Liver (tissue), 3 donors: ENCODE data around the gene NEU4.

Source experiments
- JUND ChIP-seq, 2 donors: IDR thresholded peaks; 2 replicates each; pipeline ENCODE4 v1.6.1; 2016; ENCODE audit warnings: antibody characterized with exemption in 2 of 2
- TAF1 ChIP-seq: conservative IDR thresholded peaks from 2 replicates; pipeline ENCODE4 v1.6.1; 2016; ENCODE audit warnings: antibody characterized with exemption, mild to moderate bottlenecking
- TF ChIP-seq, protein P1 (sequence below): fragments of 150-350 bp; IDR thresholded peaks from 2 replicates; pipeline ENCODE4 v1.5.1; 2017; ENCODE audit warnings: improper control_type of control experiment, low read depth, low read length; ENCODE audit not compliant: missing input control
- TF ChIP-seq, protein P2 (sequence below): IDR thresholded peaks from 2 replicates; pipeline ENCODE4 v1.6.1; 2016; ENCODE audit warnings: antibody characterized with exemption
- TF ChIP-seq, protein P3 (sequence below): IDR thresholded peaks from 2 replicates; pipeline ENCODE4 v1.6.1; 2016; ENCODE audit warnings: antibody characterized with exemption, mild to moderate bottlenecking
- TF ChIP-seq, protein P4 (sequence below): IDR thresholded peaks from 2 replicates; pipeline ENCODE4 v1.6.1; 2016; ENCODE audit warnings: antibody characterized with exemption
- donor health status: healthy.
- donor health status: healthy.

DNA sequence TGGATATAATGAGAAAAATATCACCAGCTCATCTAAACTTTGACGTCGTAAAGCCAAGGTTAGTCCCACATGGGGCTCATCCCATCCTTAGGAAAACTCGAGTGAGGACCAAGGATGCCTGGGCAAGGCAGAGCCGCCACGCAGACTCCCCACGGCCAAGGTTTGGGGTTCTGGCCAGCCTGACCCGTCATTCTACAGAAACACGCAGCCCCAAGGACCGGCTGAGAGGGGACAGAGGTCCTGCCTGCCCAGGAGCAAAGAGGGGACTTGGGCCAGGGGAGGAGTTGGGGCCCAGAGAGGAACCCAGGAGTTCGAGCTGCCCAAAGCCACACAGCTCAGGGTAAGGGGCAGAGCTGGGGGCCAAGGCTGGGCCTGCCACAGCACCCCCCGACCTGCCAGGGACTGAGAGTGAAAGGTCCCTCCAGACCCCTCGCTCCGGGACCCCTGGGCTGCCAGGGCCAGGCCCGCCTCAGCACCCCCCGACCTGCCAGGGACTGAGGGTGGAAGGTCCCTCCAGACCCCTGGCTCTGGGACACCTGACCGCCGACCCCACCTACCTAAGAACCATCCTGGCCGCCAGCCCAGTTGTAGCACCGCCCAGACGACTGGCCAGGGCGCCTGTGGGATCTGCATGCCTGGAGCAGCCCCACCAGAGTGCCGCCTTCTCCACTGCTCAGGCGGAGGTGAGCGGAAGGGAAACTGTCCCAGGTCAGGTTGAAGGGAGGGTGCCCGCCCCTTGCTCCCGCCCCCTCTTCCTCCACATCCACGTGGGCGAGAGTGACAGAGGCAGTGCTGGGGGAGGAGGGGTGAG, 49.4 kb downstream of the NEU4 start, which contains the start of gene PDCD1:
- TF ChIP-seq, protein P1, sequence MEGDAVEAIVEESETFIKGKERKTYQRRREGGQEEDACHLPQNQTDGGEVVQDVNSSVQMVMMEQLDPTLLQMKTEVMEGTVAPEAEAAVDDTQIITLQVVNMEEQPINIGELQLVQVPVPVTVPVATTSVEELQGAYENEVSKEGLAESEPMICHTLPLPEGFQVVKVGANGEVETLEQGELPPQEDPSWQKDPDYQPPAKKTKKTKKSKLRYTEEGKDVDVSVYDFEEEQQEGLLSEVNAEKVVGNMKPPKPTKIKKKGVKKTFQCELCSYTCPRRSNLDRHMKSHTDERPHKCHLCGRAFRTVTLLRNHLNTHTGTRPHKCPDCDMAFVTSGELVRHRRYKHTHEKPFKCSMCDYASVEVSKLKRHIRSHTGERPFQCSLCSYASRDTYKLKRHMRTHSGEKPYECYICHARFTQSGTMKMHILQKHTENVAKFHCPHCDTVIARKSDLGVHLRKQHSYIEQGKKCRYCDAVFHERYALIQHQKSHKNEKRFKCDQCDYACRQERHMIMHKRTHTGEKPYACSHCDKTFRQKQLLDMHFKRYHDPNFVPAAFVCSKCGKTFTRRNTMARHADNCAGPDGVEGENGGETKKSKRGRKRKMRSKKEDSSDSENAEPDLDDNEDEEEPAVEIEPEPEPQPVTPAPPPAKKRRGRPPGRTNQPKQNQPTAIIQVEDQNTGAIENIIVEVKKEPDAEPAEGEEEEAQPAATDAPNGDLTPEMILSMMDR: no peak
- TF ChIP-seq JUND (IDR thresholded peaks at IDR 0.05) (no peak), TAF1 (no peak)
- TF ChIP-seq, protein P2, sequence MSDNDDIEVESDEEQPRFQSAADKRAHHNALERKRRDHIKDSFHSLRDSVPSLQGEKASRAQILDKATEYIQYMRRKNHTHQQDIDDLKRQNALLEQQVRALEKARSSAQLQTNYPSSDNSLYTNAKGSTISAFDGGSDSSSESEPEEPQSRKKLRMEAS: no peak
- TF ChIP-seq, protein P3, sequence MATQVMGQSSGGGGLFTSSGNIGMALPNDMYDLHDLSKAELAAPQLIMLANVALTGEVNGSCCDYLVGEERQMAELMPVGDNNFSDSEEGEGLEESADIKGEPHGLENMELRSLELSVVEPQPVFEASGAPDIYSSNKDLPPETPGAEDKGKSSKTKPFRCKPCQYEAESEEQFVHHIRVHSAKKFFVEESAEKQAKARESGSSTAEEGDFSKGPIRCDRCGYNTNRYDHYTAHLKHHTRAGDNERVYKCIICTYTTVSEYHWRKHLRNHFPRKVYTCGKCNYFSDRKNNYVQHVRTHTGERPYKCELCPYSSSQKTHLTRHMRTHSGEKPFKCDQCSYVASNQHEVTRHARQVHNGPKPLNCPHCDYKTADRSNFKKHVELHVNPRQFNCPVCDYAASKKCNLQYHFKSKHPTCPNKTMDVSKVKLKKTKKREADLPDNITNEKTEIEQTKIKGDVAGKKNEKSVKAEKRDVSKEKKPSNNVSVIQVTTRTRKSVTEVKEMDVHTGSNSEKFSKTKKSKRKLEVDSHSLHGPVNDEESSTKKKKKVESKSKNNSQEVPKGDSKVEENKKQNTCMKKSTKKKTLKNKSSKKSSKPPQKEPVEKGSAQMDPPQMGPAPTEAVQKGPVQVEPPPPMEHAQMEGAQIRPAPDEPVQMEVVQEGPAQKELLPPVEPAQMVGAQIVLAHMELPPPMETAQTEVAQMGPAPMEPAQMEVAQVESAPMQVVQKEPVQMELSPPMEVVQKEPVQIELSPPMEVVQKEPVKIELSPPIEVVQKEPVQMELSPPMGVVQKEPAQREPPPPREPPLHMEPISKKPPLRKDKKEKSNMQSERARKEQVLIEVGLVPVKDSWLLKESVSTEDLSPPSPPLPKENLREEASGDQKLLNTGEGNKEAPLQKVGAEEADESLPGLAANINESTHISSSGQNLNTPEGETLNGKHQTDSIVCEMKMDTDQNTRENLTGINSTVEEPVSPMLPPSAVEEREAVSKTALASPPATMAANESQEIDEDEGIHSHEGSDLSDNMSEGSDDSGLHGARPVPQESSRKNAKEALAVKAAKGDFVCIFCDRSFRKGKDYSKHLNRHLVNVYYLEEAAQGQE: no peak
- TF ChIP-seq, protein P4, sequence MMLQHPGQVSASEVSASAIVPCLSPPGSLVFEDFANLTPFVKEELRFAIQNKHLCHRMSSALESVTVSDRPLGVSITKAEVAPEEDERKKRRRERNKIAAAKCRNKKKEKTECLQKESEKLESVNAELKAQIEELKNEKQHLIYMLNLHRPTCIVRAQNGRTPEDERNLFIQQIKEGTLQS: no peak
